CD4-positive, alpha-beta T cell treated with Interleukin-6 at 100 ng/mL for 8 hours (primary cell): ENCODE data around the gene TEX53.

Experiments used
- DNase-seq: peaks from one replicate; pipeline ENCODE4 v3.0.0-alpha.2; 2020; ENCODE audit warnings: mixed read lengths, low spot score

TEX53 gene

DNA sequence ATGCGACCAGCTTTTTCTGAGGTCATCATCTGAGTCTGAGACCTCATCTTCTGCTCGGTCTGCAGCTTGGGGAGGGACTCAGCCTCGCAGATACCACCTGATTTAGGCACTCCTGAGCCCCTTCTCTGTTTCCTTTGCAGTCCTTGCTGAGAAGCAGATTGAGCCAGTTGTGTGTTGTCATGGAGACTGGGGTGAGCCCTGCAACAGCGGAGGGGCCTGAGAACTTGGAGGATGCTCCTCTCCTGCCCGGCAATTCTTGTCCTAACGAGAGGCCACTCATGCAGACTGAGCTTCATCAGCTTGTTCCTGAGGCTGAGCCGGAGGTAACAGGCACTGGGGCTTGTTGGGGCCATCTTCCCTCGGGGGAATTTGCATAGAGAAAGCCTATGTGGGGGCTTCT lies 19.2 kb downstream of the TEX53 start:
- no peak for DNase-seq

DNA sequence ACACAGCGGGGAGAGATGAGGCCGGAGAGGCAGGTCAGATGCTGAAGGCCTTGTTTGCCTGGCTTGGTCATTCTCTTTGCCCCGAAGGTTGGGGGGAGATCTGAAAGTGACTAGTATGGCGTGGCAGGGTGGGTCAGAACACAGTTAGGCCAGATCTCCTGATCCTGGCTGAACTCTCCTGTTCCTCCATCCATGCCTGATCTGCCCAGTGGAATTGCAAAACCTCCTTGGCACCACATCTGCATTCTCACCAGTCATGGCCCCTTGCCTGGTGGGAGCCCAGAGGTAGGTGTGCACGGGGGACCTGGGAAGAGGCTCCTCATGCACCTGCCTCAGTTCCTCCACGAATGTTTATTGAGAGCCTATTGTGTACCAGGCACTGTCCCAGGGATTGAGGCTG lies 23.2 kb downstream of the TEX53 start:
- no peak for DNase-seq

DNA sequence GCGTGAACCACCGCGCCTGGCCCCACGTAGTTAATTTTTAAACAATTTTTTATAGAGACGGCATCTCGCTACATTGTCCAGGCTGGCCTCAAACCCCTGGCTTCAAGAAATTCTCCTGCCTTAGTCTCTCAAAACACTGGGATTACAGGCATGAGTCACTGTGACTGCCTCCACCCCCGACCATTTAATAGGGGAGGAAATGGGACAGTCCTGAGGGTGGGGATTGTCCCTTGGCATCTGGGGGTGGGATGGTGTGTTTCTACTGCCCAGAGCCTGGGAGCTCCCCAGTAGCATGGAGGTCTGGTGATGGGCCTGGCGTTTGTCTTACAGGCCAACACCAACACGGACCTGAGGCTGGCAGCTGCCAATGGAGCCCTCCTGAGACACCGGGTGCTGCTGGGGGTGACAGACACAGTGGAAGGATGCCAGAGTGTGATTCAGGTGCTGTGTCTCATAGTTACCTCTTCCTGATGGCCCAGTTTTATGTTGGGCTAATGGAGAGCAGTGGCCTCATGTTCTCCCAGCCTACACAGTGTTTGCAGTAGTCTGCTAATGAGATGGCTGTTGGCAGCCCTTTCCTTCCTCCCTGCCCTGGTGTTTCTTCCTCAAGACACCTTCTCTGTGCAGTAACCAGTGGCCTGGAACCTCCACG lies 24.0 kb downstream of the TEX53 start:
- DNase-seq, result no peak

DNA sequence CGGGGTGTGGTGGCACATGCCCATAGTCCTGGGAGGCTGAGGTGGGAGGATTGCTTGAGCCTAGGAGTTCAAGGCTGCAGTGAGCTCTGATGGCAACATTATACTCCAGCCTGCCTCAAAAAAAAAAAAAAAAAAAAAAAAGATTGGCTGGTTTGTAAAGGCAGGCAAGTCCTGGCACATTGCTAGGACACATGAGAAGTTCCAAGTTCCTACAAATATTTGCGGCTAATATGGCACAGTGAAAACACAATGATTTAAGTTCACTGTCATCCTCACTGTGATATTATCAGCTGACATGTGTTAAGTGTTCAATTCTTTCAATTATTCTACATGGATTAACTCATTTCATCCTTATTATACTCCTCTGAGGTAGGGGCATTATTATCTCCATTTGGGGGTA lies 26.4 kb downstream of the TEX53 start:
- DNase-seq, result no peak

DNA sequence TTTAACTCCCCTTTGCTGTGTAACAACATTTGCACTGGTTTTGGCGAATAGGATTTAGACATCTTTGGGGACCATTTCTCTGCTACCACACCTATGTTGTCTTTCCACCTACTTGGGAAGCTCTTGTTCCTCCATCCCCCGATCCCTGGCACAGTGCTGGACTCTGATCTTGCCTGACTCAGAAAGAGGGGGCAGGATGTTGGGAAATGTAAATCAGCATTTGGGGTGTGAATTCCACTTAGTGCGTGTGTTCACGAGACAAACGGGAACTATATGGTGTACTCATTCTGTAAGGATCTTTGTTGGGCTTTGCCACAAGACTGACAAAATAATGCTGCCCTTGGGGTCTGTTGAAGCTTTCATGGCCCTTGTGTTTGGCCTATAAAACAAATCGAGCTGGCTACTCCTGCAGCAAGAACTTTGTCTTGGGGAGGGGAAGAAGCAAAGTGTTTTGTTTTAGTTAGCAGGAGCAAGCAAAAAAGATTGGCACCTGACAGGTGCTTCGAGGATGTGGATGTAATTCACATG lies 28.0 kb downstream of the TEX53 start:
- DNase-seq, result no peak

DNA sequence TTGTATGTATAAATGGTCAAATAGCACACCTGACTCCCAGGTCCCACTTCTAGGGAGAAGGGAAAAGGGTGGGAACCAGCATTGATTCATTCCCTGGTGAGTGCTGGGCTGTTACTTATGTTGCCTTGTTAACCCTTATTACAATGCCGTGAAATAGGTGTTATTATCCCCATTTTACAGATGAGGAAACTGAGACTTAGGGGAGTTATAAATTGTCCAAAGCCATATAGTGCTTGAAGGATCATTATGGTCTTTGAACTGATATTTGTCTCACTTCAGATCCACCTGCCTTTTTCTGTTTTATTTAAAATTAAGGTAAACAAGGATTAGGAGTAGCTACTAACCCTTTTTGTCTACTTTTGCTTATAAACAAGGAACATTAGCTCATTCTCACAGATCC lies 30.1 kb downstream of the TEX53 start:
- DNase-seq, result no peak

DNA sequence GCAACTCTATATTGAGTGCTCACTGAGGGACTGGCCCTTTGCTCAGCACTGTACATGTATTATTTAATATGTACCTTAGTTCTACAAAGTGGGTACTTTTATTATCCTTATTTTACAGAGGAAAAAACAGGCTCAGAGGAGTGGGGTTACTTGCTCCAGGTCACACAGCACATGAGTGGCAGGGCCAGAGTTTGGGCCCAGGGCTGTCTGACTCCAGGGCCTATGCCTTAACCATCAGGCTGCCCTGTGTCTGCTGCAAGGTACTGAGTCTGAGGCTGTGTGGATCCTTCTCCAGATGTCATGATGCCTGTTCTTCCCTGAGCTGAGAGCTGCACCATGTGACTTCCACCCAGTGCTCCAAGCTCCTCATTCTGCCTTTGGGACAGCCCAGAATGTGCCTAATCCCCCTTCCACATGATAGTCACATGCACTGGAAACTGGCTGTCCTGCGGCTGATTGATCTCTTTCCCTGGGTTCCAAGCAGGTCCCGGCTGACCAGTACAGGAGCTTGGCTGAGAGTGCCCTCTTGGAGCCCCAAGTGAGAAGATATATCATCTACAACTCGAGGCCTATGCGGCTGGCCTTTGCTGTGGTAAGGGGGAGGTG lies 31.1 kb downstream of the TEX53 start:
- no peak for DNase-seq

DNA sequence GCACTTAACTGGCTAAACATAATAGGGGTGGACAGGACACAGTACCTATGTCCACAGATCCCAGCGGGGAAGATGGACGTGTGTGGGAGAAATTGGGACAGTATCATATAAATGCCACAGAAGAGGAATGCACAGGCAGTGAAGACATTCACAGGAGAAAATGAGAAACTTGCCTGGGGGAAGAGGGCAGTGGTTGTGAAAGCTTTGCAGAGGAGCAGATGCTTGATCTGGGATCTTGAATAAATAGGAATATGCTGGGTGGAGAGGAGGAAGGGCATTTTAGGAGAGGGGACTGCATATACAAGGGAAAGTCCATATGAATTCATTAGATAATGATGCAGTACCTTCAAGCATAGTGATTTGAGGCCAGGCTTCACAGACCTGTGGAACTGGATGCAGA lies 32.9 kb downstream of the TEX53 start:
- no peak for DNase-seq

DNA sequence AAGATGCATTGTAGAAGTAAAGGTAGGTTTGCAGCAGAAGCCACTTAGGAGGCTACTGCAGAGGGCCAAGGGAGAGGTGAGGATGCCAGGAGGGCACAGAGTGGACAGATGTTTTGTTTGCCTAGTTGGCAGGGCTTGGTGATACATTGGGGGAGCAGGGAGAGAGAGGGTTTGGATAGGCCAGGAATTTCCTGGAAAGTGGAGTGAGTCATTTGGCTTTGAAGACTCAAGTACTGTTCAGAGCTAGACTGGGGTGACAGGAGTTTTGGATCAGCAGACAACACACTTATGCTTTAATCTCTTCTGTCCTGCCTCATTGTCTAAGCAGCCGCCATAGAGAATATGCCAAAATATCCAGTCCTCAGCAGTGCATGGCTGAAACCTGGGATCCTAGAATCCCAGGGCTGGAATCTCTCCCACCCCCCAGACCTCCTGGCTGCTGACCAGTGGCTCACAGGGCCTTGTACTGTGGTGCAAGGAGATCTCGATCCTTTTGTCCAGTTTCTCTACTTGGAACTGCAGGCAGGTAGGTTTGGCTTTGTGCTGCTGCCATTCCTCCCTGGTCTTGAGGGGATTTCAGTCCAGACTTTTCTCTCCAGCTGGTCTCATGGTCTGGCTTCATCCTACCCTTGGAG lies 35.5 kb downstream of the TEX53 start:
- DNase-seq, result no peak

DNA sequence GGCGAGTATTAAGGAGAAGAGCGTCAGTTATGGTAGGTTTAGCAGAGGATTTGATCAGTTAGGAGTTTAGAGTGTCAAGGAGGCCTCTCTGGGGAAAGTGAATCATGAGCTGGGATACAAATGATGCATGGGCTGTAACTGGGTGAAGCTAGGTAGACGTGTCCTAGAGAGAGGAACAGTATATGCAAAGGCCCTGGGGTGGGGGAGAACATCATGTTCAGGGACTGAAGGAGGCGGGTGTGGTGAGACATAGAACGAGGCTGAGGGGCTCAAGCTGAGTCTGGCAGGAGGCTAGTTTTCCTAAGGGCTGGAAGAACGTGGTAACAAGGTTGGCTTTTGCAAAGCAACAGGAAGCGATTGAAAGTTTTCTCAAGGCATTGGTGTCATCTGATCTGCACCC lies 36.0 kb downstream of the TEX53 start:
- no peak for DNase-seq

DNA sequence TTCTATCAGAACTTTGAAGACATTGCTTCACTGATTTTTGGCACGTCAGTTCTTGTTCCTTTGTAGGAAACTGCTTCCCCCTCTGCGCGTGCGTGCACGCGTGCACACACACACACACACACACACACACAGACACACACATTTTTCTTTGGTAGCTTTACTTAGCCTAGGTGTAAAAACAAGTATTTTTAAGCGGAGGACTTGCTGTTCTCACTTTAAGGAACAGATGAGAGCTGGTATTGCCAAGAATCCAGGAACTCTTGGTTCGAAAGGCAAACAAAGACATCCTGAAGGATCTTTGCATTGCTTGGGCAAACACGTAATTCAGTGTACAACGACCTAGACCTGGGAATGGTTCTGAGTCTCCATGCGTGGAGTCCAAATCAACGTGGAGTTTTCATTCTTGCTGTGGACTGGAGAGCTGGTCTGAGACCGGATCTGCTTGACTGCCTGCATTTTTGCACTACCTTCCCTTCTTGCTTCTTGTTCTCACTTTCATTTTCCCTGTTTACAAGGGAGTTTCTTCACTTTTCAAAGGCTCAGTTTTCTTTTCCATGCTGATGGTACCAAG lies 38.3 kb downstream of the TEX53 start:
- peak; percentile 18 for DNase-seq

DNA sequence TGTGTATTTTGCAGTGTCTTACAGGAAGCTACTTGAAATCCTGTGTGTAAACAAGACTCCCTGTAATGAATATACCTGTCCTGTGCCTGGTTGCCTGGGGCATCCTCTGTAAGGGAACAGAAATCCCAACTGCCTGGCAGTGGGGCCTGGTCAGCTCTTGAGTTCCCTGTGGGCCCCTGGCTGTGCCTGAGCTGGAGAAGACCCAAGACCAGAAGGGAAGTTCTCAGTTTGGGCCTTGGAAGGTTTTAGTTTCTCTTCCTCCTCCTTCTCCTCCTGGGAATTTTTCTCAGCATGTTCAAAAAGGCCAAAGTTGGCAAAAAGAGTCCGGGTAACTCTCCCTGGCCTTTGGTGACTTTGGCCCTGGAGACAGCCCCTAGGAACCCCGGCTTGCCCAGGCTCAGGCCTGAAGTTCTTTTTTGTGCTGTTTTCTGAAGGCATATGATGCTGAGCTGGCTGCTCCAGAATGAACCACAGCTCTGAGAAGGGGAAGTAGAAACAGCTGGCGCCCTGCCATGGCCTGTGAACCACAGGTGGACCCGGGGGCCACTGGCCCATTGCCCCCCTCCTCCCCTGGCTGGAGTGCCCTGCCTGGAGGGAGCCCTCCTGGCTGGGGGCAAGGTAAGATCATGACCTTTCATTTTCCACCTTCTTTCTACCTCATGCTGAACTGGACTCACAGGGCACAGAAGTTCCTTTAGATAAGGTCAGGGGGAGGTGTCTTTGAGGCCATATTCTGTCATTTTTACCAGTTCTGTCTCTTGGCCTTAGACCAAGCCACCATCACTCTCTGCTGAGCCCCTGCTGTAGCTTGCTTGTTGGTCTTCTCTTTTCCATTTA lies 40.7 kb downstream of the TEX53 start:
- DNase-seq, result peak; percentile 15

DNA sequence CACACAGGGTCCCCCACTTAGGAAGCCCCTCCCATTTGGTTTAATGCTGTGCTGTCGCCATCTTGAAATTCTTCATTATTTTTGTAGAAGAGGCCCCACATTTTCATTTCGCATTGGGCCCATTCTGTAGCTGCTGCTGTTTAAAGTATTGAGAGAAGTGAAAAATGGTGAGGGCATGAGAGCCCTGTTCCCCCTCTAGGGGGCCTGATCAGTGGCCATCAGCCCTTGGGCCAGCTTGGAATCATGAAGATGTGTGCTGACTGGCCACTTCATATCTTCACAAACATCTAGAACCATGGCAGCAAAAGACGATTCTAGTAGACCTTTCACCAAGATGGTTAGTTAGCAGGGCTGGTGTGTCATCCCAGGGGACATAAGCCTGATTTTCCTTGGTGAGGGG lies 43.2 kb downstream of the TEX53 start:
- DNase-seq, result no peak

DNA sequence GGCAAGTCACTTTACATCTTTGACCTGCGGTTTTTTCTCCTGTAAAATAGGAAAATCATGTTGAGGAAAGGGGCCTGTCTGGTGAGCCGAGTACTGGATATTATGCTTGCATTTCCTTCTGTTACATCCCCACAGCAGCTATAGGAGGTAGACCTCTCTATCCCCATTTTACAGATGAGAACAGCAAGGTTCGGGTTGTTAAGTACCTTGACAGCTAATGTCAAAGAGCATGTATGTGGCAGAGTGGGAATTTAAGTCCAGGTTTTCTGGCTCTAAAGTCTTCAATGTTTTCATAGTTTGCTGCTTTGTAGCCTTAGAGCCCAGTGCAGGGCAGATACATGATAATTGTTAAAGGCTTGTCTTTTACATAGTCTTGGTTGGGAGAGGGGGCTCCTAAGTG lies 43.7 kb downstream of the TEX53 start:
- DNase-seq, result no peak

DNA sequence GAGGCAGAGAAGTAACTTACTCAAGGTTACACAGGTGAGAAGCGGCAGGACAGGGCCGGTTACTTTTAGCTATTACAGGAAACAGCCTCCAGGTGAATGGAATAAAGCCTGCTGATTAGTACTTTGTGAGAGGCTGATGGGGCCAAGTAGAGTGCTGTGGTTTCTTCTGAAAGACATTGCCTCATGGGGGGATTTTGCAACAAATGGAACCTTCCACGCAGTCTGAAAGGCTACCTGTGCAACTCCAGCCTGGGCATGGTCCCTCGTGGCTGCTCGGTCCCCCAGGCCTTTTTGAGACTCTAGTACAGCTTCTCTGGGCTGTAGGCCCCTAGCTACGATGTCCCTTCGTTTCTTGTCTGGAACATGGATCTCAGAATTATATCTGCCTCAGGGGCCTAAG lies 44.5 kb downstream of the TEX53 start:
- no peak for DNase-seq

DNA sequence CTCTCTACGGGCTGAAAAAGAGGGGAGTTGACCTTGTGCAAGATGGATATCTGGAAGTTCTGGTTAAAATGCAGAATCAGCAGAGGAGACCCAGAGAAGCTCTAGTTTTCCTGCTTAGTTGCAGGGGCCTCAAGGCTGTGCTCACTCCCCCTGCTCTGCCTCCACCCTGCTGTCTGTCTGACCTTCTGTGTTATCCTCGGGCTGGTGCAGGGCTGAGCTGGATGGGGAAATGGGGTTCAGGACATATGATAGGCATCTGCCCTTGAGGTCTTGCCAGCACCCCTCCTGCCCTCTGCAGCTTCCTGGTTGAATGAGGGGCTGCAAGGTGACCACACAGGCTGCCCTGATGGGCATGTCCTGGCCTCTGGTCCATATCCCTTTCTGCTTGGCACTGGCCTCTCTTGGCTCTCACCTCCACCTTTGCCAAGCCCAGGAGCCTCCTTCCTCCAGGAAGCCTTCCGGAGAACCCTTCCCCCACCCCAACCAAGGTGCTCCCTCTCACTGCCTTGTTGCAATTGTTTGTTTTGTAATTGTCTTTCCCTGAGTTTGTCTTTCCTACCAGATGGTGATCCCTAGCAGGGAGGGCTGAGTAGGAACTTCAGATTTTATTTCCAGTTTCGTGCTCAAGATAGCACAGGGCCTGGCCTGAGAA lies 45.2 kb downstream of the TEX53 start:
- no peak for DNase-seq

DNA sequence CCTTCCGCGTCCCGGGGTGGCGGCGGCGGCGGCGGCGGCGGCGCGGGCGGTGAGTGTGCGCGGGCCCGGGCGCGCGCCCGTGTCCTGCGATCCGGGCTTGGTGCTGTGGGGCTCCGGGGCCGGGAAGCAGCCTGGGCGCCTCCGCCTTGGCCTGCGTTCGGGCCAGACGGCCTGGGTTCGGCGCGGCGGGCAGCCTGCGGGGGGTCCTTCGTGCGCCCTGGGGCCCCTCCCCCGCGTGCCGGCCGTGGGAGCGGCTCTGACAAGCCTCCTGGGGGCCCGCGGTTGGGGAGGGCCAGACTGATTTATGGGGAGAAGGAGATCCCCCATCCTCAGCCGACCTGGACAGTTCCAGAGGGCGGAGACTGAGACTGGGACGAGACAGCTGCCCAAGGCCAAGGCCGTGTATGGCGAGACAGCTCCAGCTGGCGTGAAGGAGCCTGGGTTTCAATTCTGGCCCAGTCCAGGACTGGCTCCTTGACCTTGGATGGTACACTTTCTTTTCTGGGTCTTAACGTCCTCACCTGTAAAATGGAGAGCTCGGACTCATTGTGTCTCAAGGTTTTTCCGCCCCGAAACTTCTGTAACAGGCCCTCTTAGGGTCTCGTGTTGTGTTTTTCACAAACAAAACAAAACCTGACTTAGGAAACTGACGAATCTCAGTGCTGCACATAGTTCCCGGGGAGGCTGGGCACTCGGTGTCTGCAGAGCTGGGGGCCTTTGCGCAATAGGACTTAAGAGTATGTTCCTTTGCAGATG lies 45.9 kb downstream of the TEX53 start:
- DNase-seq, result peak; percentile 32

DNA sequence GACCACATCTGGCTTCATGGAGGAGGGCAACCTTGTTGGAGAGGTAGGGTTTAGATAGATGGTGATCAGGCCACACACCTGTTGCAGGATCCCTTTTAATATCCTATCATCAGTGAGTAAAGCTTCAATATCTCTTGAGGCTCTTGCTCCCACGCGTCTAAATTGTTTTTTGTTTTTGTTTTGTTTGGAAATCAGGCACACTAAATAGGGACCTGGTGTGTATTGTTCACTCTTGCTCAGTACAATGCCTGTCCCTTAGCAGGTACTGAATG lies 49.1 kb downstream of the TEX53 start:
- no peak for DNase-seq

DNA sequence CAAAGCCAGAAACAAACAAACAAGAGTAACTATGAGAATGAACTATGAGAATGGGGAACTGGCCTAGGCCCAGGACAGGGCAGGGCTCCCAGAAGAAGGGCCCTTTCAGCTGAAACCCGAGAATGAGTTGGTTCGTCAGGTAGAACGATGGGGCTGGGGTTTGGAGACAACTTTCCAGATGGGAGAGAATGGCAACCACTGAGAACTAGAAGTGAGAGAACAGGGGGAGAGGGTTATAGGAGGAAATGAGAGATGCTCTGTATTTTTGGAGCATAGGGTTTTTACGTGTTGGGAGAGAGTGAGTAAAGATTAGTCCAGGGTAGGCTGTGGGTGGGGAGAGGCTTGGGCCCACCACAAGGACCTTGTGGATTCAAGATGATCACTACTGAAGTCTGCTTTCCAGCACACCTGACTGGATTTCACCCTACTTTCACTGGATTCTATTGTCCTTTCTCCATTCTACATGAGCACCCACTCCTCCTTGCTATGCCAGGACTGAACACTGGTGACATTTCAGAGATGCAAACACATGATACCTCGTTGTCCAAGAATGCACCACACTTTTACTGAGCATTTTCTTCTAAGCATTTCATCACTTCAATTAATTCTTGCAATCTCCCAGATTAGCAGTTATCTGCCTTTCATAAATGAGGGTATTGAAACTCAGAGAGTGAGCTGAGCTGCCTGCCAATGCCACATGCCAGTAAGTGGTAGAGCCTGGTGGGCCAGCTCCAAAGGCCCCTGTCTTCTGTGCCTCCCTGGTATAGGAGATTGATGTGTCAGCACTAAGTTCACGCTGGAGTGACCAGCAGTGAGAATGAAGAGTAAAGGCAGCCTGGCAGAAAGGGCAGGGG lies 49.7 kb downstream of the TEX53 start:
- DNase-seq, result no peak

DNA sequence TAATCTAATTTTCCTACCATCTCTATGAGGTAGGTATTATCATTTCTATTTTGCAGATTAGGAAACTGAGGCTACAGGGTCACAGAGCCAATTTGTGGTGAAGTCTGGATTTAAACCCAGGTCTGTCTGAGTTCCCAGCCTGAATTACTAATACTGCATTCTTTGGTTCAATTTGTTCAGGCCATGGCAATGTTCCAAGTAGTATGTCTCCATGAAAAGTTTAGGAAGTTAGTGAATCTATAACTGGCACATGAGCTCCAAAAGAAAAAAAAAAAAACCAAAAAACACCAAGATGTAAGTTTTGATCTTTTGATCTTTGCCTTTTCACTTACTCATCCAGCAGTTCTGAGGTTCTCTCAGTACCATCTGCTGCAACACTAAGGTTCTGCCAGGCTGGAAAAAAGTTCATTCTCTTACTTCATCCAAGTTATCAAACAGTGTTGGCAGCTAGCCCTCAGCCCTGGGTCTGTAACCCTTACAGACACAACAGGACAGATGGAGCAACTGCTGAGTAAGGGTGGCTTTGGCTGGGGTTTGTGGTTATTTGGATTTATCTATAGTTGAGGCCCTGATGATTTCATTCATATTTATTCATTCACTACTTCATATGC lies 50.9 kb downstream of the TEX53 start:
- DNase-seq, result no peak
